GM19025 (cell line): Measurements from ENCODE around the gene ZNF705A.
"Not testable (repeated sequence)": the region's sequence is repeated elsewhere in the genome, so short reads cannot be mapped to it uniquely, and the experiment has no call there.

Experiments
- ATAC-seq: cut with Tn5 transposase; IDR thresholded peaks from one replicate; pipeline ENCODE4 v1.9.1; 2021; ENCODE audit warnings: mild to moderate bottlenecking, low read depth, moderate library complexity; ENCODE audit not compliant: unreplicated experiment

The ZNF705A gene

DNA sequence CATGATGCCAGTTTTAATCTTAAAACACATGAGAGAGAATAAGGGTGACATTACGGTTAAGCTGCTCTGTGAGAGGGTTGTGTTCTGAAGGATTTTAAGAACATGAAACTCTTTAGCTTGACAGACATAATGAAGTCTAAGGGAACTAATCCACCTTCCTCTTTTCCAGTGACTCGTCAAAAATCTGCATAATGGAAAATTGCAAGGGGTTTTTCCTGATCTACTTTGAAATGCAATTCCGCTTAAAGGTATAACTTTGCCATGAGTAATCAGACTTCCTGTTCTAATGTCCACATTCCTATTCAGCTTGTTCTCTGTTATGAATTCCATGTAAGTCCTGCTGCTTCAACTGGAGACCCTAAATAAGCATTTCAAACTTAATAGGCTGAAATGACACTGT is at the start of gene ZNF705A:
ZNF705A (plus strand) TSS at position 171 of the 400 bp plus-strand sequence. CDS start 15,611 bp downstream, outside the sequence.
- no peak for ATAC-seq

- ATAC-seq: no peak
Observed at GRCh38 chr12:8108808-8109398, 47.9 kb upstream of the ZNF705A start.

- not testable (repeated sequence) for ATAC-seq
Observed at GRCh38 chr12:8113117-8113516, 43.7 kb upstream of the ZNF705A start.

DNA sequence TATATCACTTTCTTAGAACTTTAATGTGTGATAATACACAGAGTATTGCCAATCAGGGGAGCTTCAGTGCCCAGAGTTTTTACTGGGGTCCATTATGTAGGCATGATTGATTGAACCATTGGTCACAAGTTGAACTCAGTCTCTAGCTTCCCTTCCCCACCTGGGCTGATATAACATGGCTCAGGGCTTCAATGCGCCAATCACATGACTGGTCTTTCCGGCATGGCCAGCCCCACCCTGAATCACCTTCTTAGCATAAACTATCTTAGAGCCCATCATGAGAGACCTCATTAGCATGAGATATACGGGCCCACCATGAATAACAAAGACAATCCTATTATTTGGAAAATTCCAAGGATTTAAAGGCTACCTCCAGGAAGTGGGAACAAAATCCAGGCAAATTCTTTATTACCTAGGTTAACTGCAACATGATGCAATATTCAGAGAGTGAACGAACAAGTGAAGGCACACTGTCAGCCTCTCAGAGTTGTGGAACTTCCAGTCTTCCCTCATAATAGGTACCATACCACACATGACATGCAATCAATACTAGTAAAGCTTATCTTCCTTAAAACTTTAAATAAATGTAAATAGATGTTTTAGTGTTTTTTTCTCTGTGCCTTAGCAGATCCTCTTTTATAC is 36.6 kb upstream of the ZNF705A start:
- ATAC-seq: no peak

- no peak for ATAC-seq
Observed at GRCh38 chr12:8123124-8123912, 33.5 kb upstream of the ZNF705A start, which contains the start of gene CLEC4A. TSS of gene CLEC4A (plus strand) at chr12:8123617. CDS start at chr12:8123879, 262 bp downstream.

DNA sequence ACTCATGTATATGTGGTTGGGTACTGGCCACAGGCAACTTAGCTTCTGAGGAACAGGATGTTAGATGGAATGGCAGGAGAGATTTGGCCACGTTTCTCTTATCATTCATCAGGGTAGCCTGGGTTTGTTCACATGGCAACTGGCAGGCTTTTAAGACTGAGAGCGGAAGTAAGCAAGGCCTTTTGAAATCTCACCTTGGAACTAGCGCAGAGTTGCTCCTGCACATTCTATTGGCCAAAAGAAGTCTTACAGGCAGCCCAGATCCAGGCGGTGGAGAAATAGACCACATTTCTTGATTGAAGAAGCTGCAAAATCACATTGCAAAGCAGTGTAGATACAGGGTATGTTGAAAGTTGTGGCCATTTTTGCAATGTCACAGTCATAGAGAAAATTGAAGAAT is 29.7 kb upstream of the ZNF705A start:
- no peak for ATAC-seq

GRCh38 chr12:8133636-8134397 is 23.0 kb upstream of the ZNF705A start:
- not testable (repeated sequence) for ATAC-seq

DNA sequence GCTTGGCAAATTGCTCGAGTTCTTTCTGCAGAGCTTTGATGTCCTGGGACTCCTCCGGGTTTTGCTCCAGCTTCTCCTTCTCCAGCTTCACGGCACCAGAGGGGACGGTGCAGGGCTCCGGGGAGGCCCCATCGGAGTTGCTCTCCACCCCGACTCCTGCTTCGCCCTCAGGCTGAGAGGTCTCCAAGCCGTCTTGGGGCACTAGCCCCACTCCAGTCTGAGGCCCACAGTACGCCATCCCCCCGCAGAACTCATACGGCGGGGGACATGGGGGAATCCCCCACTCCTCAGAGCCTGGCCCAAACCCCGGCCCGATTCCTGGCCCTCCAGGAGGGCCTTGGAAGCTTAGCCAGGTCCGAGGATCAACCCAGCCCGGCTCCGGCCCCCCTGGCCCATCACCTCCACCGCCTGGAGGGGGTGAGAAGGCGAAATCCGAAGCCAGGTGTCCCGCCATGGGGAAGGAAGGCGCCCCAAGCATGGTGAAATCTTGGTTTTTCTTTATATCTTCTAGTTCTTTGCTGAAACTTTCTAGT is 22.4 kb upstream of the ZNF705A start:
- not testable (repeated sequence) for ATAC-seq

GRCh38 chr12:8141647-8142046 is 15.2 kb upstream of the ZNF705A start:
- not testable (repeated sequence) for ATAC-seq

- no peak for ATAC-seq
Observed at GRCh38 chr12:8143261-8143660, 13.6 kb upstream of the ZNF705A start.

GRCh38 chr12:8145754-8146441 is 10.9 kb upstream of the ZNF705A start:
- no peak for ATAC-seq

DNA sequence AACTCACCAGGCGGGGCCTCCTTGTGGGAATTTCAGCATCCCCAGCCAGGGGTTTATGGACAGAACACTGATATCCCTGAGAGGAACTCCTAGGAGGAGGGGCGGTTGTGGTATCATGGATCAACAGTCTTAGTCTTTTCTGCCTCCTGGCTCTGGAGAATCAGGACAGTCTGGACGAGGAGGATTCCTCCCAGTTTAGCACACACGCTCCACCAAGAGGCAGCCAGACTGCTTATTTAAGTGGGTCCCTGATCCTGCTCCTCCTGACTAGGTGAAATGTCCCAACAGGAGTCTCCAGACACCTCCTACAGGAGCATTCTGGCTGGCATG is 10.4 kb upstream of the ZNF705A start:
- ATAC-seq: no peak

GRCh38 chr12:8154526-8154925 is 2.3 kb upstream of the ZNF705A start:
- ATAC-seq: no peak

- ATAC-seq: no peak
Observed at GRCh38 chr12:8156416-8156815, 399 bp upstream of the ZNF705A start.

DNA sequence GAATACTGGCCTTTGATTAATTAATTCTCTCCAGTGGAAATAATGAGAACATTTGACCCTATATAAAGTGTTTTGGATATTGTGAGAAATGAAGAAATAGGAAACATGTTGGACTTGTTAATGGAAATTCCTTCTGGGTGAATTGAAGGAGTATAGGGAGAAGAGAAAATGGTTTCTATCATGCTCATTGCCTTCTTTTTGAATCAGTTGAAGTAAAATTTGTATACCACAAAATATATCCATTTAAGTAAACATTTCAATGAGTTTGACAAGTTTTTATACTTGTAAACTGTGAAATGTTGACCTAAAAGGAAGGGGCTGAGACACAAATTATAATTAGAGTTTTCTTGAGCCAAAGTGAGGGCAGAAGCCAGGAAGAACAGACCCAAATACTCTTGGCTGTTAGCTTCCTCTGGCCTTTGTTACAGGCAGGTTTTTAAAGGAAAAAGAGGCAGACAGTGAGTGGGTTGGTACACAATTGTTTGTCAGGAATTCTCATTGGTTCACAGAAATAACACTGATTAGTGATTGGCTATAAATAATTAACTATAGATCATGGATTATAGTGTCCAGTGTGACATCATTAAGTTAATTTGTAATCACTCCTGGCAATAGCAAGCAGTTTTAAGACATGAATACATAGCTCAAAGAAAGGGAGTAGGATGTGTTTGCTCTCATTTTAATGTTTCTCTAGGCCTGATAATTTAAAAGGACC is 826 bp downstream of the ZNF705A start:
- no peak for ATAC-seq

DNA sequence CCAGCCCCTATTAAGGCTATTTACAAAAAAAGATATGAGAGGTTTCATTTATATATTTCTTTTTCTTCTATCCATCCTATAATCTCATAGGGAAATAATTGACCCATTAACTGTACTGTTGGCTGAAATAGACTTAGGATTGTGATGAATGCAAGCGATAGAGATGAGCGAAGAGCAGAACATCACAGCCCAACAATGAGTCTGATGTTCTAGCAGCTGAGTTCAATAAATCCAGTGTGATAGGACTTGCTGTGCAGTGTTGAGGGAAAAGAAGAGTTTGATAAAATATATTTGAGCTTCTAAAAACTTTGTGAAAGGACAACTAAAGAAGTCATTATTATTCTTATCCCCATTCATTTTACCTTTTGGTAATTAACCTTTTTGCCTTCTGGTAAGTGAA is 16.1 kb downstream of the ZNF705A start:
- not testable (repeated sequence) for ATAC-seq

DNA sequence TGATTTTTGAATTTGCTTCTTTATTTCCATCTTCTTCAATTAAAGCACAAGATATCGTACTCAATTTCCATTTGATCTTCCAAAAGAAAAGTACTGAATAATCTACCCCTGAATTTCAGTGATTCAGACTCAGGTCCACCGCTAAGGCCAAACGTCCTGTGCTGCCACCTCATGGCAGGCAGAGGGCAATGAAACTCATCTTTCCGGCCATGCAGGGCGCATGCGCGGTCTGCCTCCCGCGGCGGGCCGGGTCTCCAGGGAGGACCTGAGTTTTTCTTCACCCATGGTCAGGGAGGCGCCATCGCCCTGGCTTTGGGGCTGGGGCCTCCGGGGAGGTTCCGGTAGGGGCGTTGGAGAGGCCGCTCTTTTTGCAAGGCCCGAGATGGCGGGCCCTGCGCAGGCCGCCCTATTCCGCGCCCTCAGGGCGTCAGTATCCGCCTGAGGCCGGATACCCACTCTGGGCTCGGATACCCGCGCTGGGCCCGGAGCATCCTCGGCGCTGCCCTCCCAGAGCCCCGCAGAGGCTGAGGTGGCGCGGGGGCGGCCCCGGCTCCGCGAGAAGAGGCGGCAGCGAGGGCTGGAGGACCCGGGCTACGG is 23.3 kb downstream of the ZNF705A start:
- ATAC-seq: not testable (repeated sequence)

DNA sequence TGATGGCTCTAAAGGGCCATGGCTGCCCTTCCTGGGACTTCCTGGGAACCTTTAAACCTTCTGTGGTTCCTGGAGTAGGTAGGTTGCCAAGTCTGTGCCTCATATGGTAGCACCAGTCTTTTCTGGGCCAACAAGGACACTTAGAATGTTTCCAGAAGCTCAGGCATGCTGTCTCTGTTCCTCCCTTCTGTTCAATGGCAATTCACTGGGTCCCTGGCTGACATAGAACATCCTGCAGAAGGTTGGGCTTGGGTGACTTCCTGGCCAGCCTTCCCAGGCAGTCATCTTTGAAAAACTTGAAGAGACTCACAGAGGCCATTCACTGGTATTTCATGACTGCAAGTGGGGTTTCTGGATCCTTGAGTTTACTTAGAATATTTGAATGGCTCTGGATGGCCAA is 24.5 kb downstream of the ZNF705A start:
- ATAC-seq: not testable (repeated sequence)

DNA sequence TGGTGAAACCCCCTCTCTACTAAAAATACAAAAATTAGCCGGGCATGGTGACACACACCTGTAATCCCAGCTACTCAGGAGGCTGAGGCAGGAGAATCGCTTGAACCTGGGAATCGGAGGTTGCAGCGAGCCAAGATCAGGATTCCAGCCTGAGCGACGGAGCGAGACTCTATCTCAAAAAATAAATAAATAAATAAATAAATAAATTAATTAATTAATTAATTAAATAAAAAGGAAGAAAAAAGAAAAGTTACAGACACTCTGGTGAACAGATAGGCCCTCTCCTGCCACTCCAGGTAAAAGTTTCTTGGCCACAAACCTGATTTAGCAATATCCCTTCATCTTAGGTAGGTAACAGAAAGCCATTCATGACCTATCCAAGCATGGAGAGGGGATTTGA is 26.1 kb downstream of the ZNF705A start:
- ATAC-seq: not testable (repeated sequence)
